Right atrium auricular region (tissue), 2 donors: Measurements from ENCODE around the gene COL25A1. TPM values are rescaled to one million over a fixed set of nuclear protein-coding genes. Genes with fewer than 3 reads are reported as not detected.

ENCODE experiments used
- DNase-seq: peaks from one replicate; pipeline ENCODE4 v3.0.0-alpha.2; 2019; ENCODE audit warnings: low spot score
- H3K27ac ChIP-seq, 2 donors: fragments of 200-600 bp; sonication (generic); 1 replicate in 1 of 2; 2 replicates in 1 of 2; pipeline ENCODE4 v1.5.1; 2016 to 2019
- H3K27me3 ChIP-seq, 2 donors: fragments of 200-600 bp; sonication (generic); one replicate each; pipeline versions ENCODE4 v1.5.1 to v1.6.0; 2017 to 2019
- H3K36me3 ChIP-seq: fragments of 200-600 bp; sonication (generic); one replicate; pipeline ENCODE4 v1.5.1; 2016
- H3K4me1 ChIP-seq, 2 donors: fragments of 200-600 bp; sonication (generic); one replicate each; pipeline versions ENCODE4 v1.5.1 to v1.6.0; 2017 to 2019
- H3K4me3 ChIP-seq, 2 donors: fragments of 200-600 bp; sonication (generic); 1 replicate in 1 of 2; 2 replicates in 1 of 2; pipeline ENCODE4 v1.5.1; 2017 to 2019; ENCODE audit warnings: mild to moderate bottlenecking in 1 of 2, moderate library complexity in 1 of 2
- H3K9me3 ChIP-seq, 2 donors: fragments of 200-600 bp; sonication (generic); one replicate each; pipeline ENCODE4 v1.5.1; 2019
- total RNA-seq, 2 donors: library from RNA; depleted of rRNA; stranded (reverse); fragments of >200 nt; gene quantifications; one replicate each; pipeline ENCODE4 v1.1.0, GENCODE V29; 2016
- TF ChIP-seq, protein P1 (sequence below), 2 donors: fragments of 200-600 bp; sonication (generic); IDR thresholded peaks; one replicate each; pipeline ENCODE4 v1.5.1; 2019; ENCODE audit warnings: antibody characterized with exemption in 2 of 2

The COL25A1 gene
- total RNA-seq, 2 donors from 2014 or later, result 0.26 to 0.59 TPM

DNA sequence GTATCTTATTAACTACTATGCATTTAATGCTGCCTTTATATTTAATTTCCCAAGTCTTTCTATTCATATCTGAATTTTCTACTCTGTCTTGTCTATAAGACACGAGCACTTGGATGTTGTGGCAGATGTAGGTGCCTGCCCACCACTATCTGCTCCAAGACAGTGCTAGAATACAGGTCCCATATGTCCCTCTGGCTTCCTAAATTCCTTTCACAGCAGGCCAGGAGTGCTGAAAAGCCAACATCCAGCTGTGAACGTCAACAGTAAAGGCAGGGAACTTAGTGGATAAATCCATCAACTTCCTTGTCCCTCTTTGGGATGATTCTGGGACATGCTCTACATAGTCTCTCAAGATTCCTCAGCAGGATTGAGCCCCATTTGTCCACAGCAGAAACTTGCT, 294.5 kb downstream of the COL25A1 start:
- Histone ChIP-seq H3K36me3 (no peaks in the 10 kb centered on the region), H3K4me1 (no peaks in the 10 kb centered on the region), H3K9me3 (no peaks in the 10 kb centered on the region), H3K27me3 (no peaks in the 10 kb centered on the region), H3K4me3 (no peak overlapping the region), H3K27ac (no peak overlapping the region)
- no peak for DNase-seq
- TF ChIP-seq, protein P1, sequence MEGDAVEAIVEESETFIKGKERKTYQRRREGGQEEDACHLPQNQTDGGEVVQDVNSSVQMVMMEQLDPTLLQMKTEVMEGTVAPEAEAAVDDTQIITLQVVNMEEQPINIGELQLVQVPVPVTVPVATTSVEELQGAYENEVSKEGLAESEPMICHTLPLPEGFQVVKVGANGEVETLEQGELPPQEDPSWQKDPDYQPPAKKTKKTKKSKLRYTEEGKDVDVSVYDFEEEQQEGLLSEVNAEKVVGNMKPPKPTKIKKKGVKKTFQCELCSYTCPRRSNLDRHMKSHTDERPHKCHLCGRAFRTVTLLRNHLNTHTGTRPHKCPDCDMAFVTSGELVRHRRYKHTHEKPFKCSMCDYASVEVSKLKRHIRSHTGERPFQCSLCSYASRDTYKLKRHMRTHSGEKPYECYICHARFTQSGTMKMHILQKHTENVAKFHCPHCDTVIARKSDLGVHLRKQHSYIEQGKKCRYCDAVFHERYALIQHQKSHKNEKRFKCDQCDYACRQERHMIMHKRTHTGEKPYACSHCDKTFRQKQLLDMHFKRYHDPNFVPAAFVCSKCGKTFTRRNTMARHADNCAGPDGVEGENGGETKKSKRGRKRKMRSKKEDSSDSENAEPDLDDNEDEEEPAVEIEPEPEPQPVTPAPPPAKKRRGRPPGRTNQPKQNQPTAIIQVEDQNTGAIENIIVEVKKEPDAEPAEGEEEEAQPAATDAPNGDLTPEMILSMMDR (IDR thresholded peaks at IDR 0.05), result no peak

DNA sequence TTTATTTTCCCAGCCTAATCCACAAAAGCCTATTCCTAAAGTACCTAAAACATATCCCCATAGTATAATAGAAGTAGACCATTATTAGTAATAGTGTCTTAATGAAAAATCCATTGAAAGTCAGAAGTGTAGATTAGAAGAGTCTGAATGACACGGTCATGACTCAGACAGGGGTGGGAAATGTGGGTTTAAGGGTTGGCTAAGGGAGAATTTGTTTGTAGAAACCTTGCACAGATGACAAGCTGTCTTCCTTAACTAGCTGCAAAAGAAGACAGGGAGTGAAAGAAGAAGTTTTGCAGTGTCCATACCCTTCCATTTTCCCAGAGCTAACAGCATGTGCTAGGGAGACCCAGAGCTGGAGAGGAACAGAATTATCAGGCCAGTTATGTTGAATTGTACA, 296.9 kb downstream of the COL25A1 start:
- no peak overlapping the region for H3K27ac ChIP-seq
- no peaks in the 10 kb centered on the region for H3K36me3 ChIP-seq
- no peak for DNase-seq
- no peak overlapping the region for H3K4me3 ChIP-seq
- H3K4me1 ChIP-seq, result no peaks in the 10 kb centered on the region
- no peaks in the 10 kb centered on the region for H3K9me3 ChIP-seq
- TF ChIP-seq, protein P1 (IDR thresholded peaks at IDR 0.05), result no peak
- no peaks in the 10 kb centered on the region for H3K27me3 ChIP-seq

DNA sequence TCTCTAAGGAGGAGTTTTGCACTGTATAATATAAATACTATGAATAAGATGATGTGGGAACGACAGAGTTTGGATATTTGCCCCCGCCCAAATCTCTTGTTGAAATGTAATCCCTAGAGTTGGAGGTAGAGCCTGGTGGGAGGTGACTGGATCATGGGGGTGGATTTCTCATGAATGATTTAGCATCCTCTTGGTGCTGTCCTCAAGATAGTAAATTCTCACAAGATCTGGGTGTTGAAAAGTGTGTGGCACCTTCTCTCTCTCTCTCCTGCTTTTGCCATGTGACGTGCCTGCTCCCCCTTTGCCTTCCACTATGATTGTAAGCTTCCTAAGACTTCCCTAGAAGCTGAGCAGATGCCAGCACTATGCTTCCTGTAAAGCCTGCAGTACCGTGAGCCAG, 298.0 kb downstream of the COL25A1 start:
- Histone ChIP-seq H3K4me1 (no peaks in the 10 kb centered on the region), H3K27me3 (no peaks in the 10 kb centered on the region), H3K9me3 (no peaks in the 10 kb centered on the region), H3K27ac (no peak overlapping the region), H3K36me3 (no peaks in the 10 kb centered on the region), H3K4me3 (no peak overlapping the region)
- no peak for DNase-seq
- TF ChIP-seq, protein P1 (IDR thresholded peaks at IDR 0.05), result no peak

DNA sequence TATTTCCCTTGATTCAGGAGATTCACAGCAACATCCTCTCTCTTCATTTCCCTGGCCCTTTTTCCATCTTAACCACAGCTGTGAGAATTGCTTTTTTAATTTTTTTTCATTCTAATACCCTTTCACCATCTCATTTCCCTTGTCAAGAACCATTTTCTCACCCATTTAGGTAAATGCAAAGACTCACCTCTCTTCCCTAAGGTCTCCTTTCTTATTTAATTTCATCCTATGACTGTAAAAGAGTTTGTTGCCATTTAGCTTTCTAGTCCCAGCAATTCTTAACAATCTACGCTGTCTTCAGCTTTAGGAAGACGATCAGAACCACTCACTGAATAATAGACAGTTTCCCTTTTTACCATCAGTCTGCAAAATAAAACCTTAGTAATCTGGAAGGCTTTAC, 298.5 kb downstream of the COL25A1 start:
- Histone ChIP-seq H3K4me3 (no peak overlapping the region), H3K27ac (no peak overlapping the region), H3K36me3 (no peaks in the 10 kb centered on the region), H3K9me3 (no peaks in the 10 kb centered on the region), H3K4me1 (no peaks in the 10 kb centered on the region), H3K27me3 (no peaks in the 10 kb centered on the region)
- no peak for DNase-seq
- TF ChIP-seq, protein P1 (IDR thresholded peaks at IDR 0.05), result no peak

DNA sequence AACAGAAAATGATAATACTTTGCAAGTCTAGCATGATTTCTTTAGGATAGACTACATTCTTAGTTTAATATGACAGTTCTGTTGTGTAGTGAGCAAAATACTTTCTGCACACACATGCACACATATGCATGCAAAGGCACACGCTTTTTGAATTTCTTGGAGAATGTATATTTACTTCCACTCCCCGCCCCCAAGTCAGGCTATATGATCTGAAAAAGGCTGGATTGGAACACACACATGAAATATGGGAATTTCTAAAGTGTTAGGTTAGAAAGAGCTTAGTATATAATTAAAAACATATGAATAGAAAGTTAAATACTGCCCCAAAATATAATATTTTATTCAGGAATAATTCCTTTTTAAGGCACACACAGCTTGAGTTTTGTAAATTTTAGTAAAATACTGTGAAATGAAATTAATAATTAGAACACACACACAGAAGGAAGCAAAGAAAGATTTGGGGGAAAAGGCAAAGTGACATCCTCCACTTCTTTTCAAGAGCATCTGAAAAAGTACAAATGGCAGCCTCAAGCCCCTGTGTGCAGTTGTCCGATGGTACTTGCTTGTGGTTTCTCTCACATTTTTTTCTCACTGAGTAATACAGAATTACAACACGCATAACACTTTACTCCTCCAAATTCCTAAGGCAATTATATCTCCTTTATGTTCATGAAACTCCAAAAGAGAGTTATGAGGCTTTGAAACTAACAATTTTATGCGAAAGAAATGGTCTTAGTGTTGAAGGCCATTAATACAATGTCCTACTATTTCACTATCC, 310.7 kb downstream of the COL25A1 start:
- no peaks in the 10 kb centered on the region for H3K27me3 ChIP-seq
- no peak overlapping the region for H3K27ac ChIP-seq
- no peak overlapping the region for H3K4me3 ChIP-seq
- no peak for DNase-seq
- no peaks in the 10 kb centered on the region for H3K36me3 ChIP-seq
- TF ChIP-seq, protein P1 (IDR thresholded peaks at IDR 0.05), result no peak
- H3K4me1 ChIP-seq, result no peaks in the 10 kb centered on the region
- no peaks in the 10 kb centered on the region for H3K9me3 ChIP-seq
